GM21526 (cell line): Measurements from ENCODE around the gene TPST2.

Experiments
- ATAC-seq: cut with Tn5 transposase; IDR thresholded peaks from one replicate; pipeline ENCODE4 v1.9.1; 2021; ENCODE audit warnings: moderate library complexity; ENCODE audit not compliant: unreplicated experiment, low FRiP score

The TPST2 gene

DNA sequence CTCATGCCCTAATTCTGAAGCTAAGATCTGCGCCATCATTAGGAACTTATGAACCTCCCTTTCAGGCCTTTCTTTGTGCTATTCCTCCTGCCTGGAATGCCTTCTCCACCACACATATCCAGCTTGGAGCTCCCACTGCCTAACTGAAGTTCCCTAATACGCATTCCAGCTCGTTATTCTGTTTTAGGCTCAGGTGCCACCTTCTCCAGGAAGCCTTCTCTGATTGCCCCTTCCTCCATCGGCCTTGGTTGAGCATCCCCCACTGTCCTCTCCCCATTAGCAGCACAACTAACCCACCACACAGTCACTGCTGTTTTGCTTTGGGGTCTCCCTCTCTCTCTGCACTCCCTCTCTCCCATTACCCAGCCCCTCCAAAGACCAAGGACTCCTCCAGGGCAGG lies 22.7 kb upstream of the TPST2 start:
- no peak for ATAC-seq

DNA sequence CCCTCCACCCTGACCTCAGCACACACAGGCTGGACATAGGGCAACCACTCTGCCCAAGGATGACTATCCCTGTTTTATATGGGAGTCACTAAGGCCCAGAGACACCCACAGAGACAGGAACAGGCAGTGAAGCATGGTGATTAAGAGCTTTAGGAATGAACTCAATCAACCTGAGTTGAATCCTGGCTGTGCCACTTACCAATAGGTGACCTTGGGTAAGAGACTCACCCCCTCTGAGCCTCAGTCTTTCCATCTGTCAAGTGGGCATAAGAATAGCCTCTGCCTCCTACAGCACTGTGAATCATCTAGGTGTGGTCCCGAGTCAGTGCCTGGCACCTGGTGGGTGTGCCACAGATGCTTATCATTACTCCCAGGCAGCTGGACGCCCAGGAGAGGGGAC lies 21.1 kb upstream of the TPST2 start:
- no peak for ATAC-seq

DNA sequence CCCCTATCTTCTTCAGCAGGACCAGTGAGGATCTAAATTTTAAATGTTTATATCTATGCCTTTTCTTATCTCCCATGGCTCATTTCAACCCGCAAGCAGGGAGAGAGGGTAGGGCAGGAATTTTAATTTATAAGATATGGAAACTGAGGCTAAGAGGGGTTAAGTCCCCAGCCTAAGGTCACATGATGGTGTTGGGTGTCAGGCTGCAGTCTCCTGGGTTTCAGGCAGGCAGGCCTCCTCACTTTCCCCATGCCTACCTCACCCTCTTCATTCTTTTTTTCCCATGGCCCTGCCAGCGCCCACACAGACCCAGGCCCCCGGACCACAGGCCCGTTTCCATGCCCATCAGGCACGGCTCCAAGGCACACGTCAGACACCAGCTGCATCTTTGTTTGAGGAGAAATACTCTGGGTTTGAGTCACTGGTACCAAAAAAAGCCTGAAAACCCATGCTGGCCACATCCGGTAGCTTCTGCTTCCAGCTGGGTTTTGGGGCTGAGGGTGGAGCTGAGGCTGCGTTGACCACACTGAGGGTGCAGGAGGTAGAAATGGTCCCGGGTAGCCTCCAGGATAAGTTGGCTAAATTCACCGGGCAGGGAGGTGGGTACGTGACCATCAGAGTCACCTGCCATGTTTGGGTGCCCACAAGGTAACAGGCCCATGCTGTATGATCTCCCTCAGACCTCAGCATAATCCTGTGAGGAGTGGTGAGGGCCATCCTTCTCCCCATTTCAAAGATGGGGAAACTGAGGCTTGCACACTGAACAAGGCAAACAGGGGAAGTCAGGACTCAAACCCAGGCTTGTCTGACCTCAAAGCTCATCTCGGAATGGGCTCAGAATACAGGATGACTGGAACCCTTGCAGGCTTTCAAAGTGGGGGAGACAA lies 20.4 kb upstream of the TPST2 start:
- peak; percentile 74 for ATAC-seq

DNA sequence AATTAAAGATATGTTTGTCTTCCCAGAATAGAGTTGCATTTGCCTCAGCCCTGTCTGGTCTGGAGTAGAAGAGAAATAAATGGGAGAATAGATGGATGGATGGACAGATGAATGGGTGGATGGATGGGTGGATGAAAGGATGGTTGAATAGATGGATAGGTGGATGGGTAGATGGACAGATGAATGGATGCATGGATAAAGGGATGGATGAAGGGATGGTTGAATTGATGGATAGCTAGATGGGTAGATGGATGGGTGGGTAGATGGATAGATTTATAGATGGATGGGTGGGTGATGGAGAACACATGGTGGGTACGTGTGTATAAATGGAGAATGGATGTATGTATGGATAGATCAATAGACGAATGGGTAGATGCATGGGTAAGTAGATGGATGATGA lies 19.4 kb upstream of the TPST2 start:
- no peak for ATAC-seq

DNA sequence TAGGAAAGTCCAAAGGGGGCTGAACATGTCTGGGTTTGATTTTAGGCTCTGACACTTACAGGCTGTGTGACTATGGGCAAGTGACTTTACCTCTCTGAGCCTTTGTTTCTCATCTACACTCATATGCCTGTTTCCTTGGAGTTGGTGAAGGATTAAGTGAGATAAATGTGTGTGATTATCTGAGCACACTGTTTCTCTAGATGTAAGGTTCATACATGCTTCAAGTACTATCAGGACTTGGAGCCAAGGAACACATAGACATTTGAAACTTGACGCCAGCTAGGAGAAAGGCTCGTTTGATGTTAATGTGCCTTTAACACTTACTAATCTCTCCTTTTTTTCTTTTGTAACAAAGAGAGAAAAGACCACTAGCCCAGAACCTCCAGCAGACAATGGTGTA lies 18.2 kb upstream of the TPST2 start:
- ATAC-seq = no peak

DNA sequence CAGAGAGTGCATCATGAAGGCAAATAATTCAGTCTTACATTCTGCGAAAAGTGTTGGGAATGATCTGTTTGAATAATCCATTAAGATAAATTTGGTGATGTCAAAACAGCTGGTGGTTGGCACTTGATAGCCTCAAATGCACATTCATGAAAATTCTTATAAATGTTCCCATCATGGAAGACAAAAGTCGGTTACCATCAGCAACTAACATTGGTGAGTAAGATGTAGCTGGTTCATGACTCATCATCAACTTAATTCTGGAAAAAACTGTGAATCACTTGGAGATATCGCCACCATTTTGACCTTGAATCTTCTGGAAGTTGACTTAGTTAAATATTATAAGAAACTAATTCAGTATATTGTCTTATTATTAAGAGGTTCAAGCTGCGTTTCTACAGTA lies 16.7 kb upstream of the TPST2 start:
- ATAC-seq = no peak

DNA sequence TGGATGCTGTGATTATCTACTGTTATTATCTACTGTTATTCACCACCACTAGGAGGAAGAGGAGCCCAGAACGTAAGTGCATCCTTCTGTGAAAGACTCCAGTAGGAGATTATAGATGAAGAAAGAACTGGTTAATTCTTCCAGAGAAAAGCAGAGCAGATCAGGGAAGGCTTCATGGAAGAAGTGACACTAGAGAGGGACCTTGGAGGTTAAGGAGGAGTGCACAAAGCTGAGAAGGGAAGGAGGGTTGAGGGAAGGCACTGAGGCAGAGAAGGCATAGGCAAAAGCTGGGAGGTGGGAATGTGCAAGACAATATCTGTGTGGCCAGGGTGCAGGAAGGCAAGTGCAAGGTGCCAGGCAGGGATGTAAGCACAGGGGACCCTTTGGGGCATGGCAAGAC lies 14.4 kb upstream of the TPST2 start:
- ATAC-seq = no peak

DNA sequence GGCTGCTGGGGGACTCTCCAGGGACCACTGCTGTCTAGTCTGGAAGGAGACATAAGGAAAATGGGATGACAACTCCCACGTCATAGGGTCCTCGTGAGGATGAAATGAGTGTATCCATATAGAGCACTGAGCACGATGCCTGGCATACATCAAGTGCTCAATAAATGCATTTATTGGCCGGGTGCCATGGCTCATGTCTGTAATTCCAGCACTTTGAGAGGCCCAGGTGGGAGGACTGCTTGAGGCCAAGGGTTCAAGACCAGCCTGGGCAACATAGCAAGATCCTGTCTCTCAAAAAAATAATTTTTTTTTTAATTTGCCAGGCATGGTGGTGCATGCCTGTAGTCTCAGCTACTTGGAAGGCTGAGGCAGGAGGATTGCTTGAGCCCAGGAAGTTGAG lies 12.2 kb upstream of the TPST2 start:
- no peak for ATAC-seq

DNA sequence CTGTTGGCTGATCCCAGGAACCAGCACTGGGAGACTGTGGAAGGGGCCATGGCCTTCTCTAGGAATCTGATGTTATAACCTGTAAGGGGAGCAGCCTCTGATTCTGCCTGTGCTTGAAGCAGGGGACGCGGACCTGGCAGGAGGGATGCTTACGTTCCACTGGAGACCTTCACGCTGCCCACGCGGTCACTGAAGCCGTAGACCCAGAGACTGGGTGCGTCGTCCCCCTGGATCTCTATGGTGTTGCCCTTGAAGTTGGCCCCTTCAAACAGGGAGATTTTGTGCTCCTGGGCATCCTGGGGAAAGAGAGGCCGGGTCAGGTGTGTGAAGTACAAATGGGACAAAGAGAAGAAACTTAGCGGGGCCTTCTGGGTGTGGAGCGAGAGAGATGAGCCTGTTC lies 11.8 kb upstream of the TPST2 start:
- ATAC-seq = no peak

DNA sequence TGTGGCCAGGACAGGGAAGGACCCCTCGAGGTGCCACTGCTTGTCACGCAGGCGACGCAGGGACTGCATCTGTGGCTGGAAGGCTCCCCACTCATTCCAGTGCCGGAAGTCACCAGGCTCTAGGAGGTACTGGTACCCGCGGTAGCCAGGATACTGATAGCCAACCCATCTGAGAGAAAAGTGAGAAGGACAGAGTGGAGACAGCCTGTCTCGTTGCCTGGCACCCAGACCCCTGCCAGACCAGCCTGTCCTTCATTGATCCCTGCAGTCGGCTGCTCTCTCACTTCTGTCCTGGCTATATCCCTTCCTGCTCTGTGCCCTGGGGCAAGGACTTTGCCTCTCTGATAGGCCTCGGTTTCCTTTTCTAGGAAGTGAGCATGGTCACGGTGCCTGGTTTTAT lies 9.6 kb upstream of the TPST2 start:
- no peak for ATAC-seq

DNA sequence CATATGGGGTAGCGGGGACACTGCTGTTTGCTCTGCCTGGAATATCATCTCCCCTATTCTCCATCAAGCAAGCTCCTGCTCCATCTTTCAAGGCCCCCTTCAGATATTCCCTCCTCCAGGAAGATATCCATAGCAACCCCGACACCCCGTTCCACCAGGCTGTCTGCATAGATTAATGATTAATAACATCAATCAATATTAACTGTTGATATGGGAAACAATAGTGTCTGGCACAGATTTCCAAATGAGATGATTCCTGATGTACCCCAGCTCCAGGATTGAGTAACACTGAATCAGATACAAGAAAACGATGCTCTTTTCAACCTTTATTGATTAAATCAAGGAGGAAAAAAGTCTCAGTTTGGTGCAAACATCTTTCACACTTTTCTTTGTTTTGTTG lies 7.5 kb upstream of the TPST2 start:
- no peak for ATAC-seq

DNA sequence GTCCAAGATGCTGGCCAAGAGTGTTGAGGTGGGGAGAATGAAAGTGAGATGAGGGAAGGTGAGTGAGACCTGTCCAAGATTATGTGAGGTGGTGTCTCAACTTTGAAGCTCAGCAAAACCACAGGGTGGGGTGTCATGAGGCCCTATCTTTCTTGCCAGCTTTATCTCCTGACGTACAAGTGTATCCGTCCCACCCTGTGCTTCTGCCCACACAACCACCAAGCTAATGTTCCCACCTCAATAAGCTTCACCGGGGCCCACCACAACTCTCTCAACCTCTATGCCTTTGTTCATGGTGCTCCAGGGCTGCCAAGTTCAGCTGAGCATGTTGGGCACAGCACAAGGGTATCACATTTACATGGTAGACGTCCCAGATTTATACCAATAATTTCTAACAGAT lies 7.1 kb upstream of the TPST2 start:
- no peak for ATAC-seq

DNA sequence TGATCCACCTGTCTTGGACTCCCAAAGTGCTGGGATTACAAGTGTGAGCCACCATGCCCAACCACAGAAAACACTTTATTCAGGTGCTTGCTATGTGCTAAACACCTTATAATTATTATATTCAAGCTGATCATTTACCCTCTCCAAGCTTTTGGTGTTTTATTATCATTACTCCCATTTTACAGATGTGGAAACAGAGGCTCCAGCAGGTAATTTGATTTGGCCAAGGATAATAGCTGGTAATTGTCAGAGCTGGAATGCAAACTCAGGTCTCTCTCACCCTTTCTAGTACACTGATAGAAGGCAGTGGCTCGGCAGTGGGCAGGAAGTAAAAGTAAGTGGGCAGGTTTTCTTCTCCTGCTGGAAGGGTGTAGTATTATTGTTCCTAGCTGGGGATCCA lies 3.8 kb upstream of the TPST2 start:
- ATAC-seq = no peak

DNA sequence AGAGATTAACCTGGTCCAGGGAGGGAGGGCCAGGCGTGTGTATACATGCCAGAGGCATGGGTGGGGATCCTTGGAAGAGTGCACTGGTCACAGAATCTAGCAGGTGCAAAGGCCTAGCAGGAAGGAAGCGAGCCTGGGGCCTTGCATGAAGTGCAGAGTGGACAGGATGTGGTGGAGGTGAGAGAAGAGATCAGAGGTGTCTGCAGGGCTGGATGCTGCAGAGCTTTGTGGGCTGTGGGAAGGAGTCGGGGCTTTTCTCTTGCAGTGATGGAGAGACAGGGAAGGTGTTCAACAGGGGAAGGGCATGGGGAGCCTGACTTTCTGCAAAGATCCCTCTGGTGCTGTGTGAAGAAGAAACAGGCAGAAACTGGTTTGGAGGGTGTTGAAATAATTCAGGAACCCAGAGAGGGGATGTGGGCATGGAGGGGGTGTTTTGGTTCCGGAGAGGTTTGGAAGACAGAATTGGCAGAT lies 2.5 kb upstream of the TPST2 start:
- ATAC-seq = peak; percentile 47

DNA sequence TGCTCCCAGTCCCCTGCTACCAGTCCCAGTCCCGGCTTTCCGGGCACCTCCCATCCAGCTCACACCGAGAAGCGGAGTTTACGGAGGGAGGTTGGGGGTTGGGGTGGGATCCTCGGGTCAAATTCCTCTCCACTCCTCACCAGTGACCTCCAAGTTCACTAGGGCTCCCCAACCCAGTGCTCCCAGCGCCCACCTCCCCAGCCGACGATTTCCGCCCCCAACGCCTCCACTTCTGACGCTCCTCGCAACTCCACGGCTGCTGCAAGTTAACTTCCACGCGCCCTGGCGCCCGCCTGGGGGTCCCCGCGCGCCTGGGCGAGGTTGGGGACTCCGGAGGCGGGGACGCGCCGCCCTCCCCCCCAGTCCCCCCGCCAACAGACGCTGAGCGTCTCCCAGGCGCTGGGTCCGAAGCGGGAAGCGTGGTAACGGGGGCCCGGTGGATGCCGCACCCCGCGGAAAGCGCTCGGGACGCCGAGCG lies 526 bp downstream of the TPST2 start:
- ATAC-seq = peak; percentile 19

DNA sequence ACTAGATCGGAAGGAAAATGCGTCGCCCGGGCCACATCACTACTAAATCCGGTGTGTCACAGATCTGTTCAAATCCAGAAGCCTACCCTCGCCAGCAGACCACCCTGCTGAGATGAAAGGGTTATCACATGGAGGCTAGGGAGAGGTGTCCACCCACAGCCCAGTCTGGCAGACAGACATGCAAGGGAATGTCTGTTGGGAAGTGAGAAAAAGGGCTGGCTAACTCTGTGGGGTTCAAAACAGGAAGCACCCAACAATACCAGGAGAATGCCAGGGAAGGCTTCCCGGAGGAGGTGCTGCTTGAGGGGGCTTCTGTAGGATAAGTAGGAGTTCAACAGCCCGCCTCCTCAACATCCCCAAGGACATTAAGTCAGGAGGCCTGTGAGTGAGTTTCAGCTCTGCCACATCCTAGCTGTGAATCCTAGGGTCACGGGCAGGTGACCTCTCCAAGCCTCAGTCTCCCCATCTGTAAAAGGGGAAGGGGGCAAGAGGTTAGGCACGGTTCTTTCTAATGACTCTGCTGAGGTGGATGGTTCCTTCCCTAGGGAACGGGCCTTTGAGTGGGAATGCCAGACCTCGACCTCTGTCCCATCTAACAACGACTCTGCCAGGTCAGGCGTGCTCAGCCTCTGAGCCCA lies 1.1 kb downstream of the TPST2 start:
- ATAC-seq = no peak

DNA sequence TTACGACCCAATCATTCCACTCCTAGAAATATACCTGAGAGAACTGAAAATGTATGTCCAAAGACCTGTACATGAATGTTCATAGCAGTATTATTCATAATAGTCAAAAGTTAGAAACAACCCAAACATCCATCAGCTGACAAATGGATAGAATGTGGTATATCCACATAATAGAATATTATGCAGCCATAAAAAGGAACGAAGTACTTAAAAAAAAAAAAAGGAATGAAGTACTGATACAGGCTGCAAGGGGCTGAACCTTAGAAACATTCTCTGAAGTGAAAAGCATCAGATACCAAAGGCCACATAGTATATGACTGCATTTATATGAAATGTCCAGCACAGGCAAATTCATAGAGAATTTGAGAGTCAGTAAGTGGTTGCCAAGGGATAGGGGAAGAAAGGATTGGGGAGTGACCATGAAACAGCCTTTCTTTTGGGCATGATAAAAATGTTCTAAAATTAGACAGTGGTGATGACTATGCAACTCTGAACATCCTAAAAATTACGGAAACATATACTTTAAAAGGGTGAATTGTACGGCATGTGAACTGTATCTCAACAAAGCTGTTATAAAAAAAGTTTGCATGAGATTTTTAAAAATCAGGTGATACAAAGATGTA lies 1.8 kb downstream of the TPST2 start:
- no peak for ATAC-seq

DNA sequence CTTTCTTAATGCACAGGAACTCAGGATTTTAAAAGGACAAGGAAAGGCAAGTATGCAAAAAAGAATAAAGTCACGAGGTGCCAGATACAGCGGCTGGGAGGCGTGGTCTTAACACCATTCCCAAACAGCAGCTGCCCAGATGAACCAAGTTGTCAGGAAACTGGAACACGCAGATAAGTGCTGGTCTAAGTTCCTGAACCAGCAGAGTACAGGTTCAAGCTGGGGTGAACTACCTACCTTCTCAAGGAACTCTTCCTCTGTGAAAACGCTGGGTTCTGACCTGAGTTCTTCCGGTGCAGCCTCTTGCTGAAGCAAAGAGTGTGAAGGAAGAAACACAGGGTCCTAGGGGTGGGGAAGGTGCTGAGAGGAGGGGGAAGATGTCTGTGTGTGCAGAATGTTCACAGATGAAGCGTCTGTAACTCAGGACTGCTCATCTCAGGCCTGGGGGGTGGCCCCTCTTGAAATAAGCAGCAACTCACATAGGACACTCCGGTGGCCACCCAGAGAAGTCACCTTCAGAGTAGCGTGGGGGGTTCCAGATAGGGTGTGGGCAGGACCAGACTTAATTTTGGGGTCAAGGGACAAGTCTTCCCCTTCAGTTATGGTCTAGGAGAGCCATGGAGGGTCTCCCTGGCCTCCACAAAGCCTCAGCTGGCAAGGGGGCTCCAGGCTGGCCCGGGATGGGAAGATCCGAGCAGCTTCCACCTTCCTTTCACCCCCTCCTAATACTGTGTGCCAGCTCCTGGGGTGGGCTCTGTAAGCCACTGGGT lies 3.2 kb downstream of the TPST2 start:
- ATAC-seq = no peak

DNA sequence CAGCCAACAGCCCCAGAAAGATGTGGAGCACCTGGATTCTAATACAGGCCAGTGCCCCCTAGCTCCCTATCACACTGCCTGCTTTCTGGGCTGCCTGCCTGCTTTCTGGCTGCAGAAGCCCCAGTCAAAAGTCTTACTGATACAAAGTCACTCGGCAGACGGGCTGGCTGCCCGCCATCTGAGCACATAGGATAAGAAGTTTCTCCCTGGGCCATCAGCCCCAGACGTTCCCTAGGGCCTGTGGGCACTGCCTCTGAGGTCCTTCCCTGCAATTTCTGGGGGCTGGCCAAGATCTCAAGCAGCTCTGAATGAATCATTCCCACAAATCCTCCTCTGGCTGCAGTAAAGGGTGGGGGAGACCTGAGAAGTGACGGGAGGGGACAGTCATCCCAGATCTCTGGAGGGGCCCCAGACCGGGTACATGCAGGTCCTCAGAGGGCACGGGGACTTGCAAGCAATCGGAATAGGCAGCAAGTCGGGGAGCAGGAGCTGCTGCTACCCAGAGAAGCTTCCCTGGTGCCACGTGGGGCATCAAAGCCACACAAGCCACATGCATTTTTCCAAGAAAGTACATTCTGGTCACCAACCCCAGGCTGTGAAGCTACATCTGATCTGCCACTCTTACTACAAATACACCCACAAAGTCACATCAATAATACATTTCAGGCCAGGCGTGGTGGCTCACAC lies 4.7 kb downstream of the TPST2 start:
- ATAC-seq = no peak

DNA sequence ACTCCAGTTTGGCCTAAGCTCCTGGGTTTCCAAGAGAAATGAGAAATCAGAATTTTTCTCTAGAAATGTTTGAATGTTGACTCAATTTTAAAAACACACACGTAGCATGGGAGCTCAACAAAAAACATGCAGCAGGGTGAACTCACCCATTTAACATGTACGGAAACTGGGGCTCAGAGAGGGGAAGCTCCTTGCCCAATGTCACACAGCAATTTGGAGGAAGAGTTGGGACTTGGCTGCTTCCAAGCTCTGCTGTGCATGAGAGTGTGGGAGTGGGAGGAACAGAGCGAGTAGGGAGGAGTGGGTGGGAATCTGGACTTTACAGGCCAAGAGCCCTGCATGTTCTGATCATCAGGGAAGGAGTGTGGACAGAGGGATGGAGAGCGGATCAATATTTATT lies 5.9 kb downstream of the TPST2 start:
- no peak for ATAC-seq
